ENCODE results near the gene CUZD1. TPM values are rescaled to one million over a fixed set of nuclear protein-coding genes. Genes with fewer than 3 reads are reported as not detected.

The CUZD1 gene
- total and polyA plus RNA-seq, 2 of the 13 experiments (the other 11 are each of a cell fraction or from before 2014, with no cell fraction given), result 0.22 to 0.29 TPM

- intact Hi-C loops (cut with micrococcal nuclease; ENCODE audit: unreplicated experiment) (no loop called here), in situ Hi-C loops (cut with HindIII; ENCODE audit: extremely low pct_ligation_motif_present, low pct_unique_long_range_greater_than_20kb) (no loop called here)
- TF ChIP-seq ZNF501 (CRISPR knock-in tag; IDR thresholded peaks at IDR 0.05) (no peak), USF2 (IDR thresholded peaks at IDR 0.05; ENCODE audit: low read depth, low read length) (no peak), USF2 (CRISPR knock-in tag; IDR thresholded peaks at IDR 0.05; ENCODE audit: borderline replicate concordance) (no peak), ZNF343 (CRISPR knock-in tag; IDR thresholded peaks at IDR 0.05) (no peak), ZNF83 (CRISPR knock-in tag; IDR thresholded peaks at IDR 0.05; ENCODE audit: borderline replicate concordance) (no peak), SPEN (CRISPR knock-in tag; IDR thresholded peaks at IDR 0.05; ENCODE audit: low read depth) (no peak), FOXM1 (CRISPR knock-in tag; IDR thresholded peaks at IDR 0.05) (no peak), TOE1 (CRISPR knock-in tag; IDR thresholded peaks at IDR 0.05) (no peak), ZNF724P (CRISPR knock-in tag; IDR thresholded peaks at IDR 0.05; ENCODE audit: borderline replicate concordance) (no peak), MBD4 (IDR thresholded peaks at IDR 0.05; ENCODE audit: borderline replicate concordance, low read length) (no peak), ZBTB14 (CRISPR knock-in tag; IDR thresholded peaks at IDR 0.05) (no peak), ZNF281 (CRISPR knock-in tag; IDR thresholded peaks at IDR 0.05; ENCODE audit: borderline replicate concordance) (no peak), ZFX (CRISPR knock-in tag; IDR thresholded peaks at IDR 0.05; ENCODE audit: low read depth) (no peak), ZMAT5 (CRISPR knock-in tag; IDR thresholded peaks at IDR 0.05; ENCODE audit: borderline replicate concordance, low read depth) (no peak), ZNF441 (CRISPR knock-in tag; IDR thresholded peaks at IDR 0.05; ENCODE audit: borderline replicate concordance) (no peak), ZSCAN30 (CRISPR knock-in tag; IDR thresholded peaks at IDR 0.05) (no peak), FOXJ3 (CRISPR knock-in tag; IDR thresholded peaks at IDR 0.05; ENCODE audit: borderline replicate concordance) (no peak), ZNF143 (CRISPR knock-in tag; IDR thresholded peaks at IDR 0.05) (no peak)
- DNase-seq (ENCODE audit: low spot score), result no peak
- BruUV-seq (replicated peaks), result no TSS peak
- Histone ChIP-seq H3K27me3 (ENCODE audit: control insufficient read depth in 1 of 2, insufficient read depth in 2 of 2, low read length in 2 of 2) (no peaks in the 10 kb centered on the region), H2AFZ (ENCODE audit: low read length) (no peak overlapping the region), H3K27ac (ENCODE audit: extremely low read length, insufficient read depth, low read length) (no peak overlapping the region), H3K79me2 (ENCODE audit: insufficient read depth, low read length) (peaks cover 2% of the 10 kb centered on the region), H3K4me1 (ENCODE audit: insufficient read depth, low read length) (no peaks in the 10 kb centered on the region), H3K36me3 (replicated peaks in 1 of 2; ENCODE audit: control insufficient read depth in 1 of 2, insufficient read depth in 2 of 2, low read length in 2 of 2) (0 out of 5 replicates have a peak, but pooled peaks cover 0 to 3% of the 10 kb centered on the region in 2 experiments), H3K9me3 (ENCODE audit: low read length) (no peaks in the 10 kb centered on the region), H3K9ac (ENCODE audit: insufficient read depth, low read depth, low read length) (no peak overlapping the region), H3K4me3 (replicated peaks in 1 of 3; ENCODE audit: insufficient read depth in 1 of 3, low read depth in 2 of 3, low read length in 3 of 3) (no peak overlapping the region), H4K20me1 (ENCODE audit: insufficient read depth, low read length) (no peaks in the 10 kb centered on the region), H3K4me2 (ENCODE audit: low read depth, low read length) (no peak overlapping the region)
- no peak for ATAC-seq
- FAIRE-seq, result no peak
- POLR2A ChIA-PET, result no interaction called here
- 50% methylated on average over 5 of the region's 5 CpGs for WGBS (ENCODE audit: low lambda C conversion rate)
- CTCF ChIA-PET (ENCODE audit: low intra/inter-chr PET ratio, low total read pairs), result no interaction called here
Measured at GRCh38 chr10:122854648-122855047, 9.0 kb upstream of the CUZD1 start.
